GM10266 (cell line): ENCODE data around the gene ARHGAP26.

Experiments used
- DNase-seq: peaks from one replicate; pipeline ENCODE4 v3.0.0; 2012; ENCODE audit errors: extremely low spot score
- CTCF ChIP-seq: IDR thresholded peaks from 2 replicates; pipeline ENCODE4 v1.5.1; 2012; ENCODE audit warnings: mild to moderate bottlenecking, low read depth; ENCODE audit not compliant: control insufficient read depth, insufficient read depth; ENCODE audit errors: missing control alignments

Gene ARHGAP26

GRCh38 chr5:143023411-143024096, 253.4 kb downstream of the ARHGAP26 start:
- DNase-seq = peak; percentile 27
- no peak for TF ChIP-seq CTCF

DNA sequence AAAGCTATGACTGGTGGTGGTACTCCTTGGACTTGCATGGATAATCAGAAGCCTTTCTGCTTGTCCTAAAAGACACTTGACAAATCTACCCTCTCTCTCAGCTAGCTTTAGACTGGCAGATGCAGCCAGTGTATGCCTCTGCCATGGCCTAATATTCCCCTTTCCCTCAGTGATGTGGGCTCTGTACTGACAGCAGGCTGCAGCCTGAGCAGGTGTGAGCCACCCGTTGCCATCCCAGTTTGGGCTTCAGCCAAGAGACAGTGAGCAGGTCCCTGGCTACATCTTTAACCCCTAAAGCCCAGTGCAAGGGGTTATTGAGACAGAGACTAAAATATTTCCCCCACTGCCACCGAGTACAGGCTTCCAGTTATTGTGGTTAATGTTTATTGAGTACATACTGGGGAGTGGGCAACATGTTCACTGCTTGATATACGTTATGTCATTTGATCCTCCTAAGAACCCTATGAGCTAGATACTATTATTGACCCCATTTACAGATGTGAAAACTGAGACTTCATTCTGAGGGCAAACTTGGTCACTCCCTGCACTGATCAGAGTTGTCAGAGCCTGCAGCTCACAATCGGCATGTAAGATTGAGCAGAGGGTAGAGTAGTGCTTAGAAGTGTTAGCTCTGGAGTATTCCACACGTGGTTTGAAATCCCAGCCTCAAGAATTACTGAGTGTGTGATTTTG, 254.2 kb downstream of the ARHGAP26 start:
- no peak for DNase-seq
- no peak for TF ChIP-seq CTCF

DNA sequence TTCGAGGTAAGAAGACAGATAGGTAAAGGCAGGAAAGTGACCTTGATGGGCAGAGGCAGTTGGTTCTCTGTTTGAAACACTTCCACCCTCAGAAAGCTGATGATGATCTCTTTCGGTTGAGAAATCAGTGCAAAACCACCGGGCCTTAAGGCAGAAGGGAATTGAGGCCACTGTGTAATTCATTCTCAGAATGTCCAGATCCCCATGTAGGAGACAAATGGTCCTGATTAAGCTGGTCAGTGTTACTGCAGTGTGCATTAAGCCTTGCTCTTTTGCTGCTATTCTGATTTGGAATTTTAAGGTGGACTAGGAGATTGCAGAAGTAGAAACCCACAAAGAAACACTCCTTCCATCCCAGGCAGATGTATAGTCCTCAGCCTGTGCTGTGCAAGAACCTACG, 255.2 kb downstream of the ARHGAP26 start:
- no peak for DNase-seq

DNA sequence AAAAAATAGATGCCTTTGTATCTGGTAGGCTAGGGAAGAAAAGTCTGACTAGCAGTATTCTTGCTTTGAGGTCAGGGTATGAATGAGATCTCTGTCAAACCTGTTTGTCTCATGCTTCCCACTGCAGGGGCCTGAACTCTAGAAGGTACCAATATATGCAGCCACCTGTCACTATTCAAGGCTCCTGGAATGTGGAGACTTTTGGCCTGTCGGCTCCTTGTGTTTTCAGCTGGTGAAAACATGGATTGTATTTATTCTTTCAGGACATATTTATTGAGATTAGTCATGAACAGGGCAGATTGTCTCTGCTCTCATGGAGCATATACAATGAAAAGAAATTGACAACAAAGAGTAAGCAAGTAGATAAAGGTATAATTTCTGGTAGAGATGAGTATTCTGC, 255.8 kb downstream of the ARHGAP26 start:
- no peak for DNase-seq
- TF ChIP-seq CTCF = no peak

More for the DNA sequence above, 255.2 kb downstream of the ARHGAP26 start:
- no peak for TF ChIP-seq CTCF

DNA sequence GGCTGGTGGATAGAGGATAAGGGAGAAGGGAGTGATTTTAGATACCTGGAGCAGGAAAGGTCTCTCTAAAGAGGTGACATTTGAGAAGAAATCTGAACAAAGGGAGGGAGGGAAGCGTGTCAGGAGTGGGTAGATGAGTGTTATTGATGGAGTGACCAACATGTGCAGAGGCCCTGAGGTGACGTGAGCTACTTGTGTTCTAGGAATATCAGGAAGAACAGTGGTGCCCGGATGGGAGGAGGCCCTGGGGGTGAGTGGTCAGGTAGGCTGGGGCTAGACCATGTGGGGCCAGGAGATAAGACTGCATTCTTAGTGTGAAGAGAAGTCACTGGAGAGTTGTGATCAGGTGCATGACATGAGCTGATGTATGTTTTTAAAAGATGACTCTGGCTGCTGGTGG, 256.2 kb downstream of the ARHGAP26 start:
- no peak for DNase-seq
- no peak for TF ChIP-seq CTCF

DNA sequence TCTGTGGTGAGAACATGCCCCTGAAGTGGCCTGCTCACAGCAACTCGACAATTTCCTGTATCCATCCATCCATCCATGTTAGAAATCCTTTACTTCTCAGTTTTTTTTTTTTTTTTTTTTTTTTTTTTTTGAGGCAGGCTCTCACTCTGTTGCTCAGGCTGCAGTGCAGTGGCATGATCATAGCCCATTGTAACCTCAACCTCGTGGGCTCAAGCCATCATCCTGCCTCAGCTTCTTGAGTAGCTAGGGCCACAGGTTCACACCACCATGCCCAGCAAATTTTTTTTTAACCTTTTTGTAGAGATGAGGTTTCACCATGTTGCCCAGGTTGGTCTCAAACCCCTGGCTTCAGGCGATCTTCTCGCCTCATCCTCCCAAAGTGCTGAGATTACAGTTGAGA, 259.1 kb downstream of the ARHGAP26 start:
- DNase-seq = no peak
- TF ChIP-seq CTCF = no peak

DNA sequence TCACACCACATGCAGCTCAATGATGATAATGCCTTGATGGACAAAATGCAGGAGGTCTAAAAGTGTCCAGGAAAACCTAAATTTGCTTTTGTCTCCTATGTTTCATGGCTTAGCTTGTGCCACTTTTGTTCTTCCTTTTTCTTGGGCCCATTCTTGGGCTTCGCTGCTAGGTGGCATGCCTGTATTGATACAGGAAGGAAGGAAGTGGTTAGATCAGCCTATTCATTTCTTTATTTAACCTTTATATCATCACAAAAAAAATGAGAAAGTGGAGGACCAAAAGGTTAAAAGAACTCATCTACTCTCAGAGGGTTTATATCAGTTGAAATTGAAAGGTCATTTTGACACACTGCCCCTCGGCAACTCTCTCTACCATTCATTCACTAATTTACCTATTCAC, 260.2 kb downstream of the ARHGAP26 start:
- TF ChIP-seq CTCF = no peak
- DNase-seq = no peak
